GM12891 (cell line): ENCODE results near the gene NKAIN2.

Experiments used
- DNase-seq: peaks from one replicate; pipeline ENCODE4 v3.0.0; 2011; ENCODE audit warnings: low spot score; ENCODE audit not compliant: insufficient read length
- FAIRE-seq: peaks from 2 replicates; lab custom pipeline; 2011; peaks lifted over from hg19 to GRCh38; lab: Jason Lieb, UNC
- PAX5 ChIP-seq: IDR thresholded peaks from 2 replicates; pipeline ENCODE4 v1.6.1; 2011; ENCODE audit warnings: low read length, moderate library complexity, mild to moderate bottlenecking; ENCODE audit not compliant: insufficient read depth, severe bottlenecking
- POLR2A ChIP-seq: IDR thresholded peaks from 2 replicates; pipeline ENCODE4 v1.6.1; 2011; ENCODE audit warnings: low read depth, low read length, control low read depth
- POLR2AphosphoS5 ChIP-seq: IDR thresholded peaks from 2 replicates; pipeline ENCODE4 v1.6.1; 2011; ENCODE audit warnings: low read depth, low read length, control low read depth
- POU2F2 ChIP-seq: IDR thresholded peaks from 2 replicates; pipeline ENCODE4 v1.6.1; 2011; ENCODE audit warnings: low read depth, mild to moderate bottlenecking, control low read depth, low read length, moderate library complexity
- SPI1 ChIP-seq: IDR thresholded peaks from 2 replicates; pipeline ENCODE4 v1.6.1; 2011; ENCODE audit warnings: low read depth, low read length, control low read depth
- TAF1 ChIP-seq: IDR thresholded peaks from 2 replicates; pipeline ENCODE4 v1.6.1; 2011; ENCODE audit warnings: low read depth, low read length, control low read depth

NKAIN2 gene

GRCh38 chr6:124633655-124634054 is 830.0 kb downstream of the NKAIN2 start:
- no peak for DNase-seq
- no peak for TF ChIP-seq POLR2A
- no peak for TF ChIP-seq SPI1
- FAIRE-seq: no peak

DNA sequence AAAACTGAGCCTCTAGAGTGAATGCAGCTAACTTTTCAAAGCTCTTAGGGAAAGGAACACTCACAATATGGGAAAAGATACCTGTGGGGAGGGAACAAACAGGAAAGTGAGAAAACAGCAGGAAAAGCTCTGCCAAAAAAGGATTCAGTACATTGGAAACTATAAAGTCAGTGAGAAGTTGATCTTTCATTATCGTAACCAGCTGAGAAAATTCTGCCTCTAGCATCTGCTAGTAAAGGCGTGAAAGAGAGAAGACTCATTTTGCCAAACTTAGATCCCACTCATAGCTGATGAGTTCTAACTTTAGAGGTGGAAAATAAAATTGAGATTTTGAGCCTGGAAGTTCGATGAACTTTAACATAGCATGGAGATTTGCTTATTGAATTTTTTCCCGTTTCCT is 836.8 kb downstream of the NKAIN2 start:
- DNase-seq (no peak), FAIRE-seq (no peak)
- TF ChIP-seq TAF1 (no peak), POU2F2 (no peak), SPI1 (no peak), PAX5 (no peak), POLR2AphosphoS5 (no peak), POLR2A (no peak)

GRCh38 chr6:124655866-124656265 is 852.2 kb downstream of the NKAIN2 start:
- DNase-seq (no peak), FAIRE-seq (no peak)
- no peak for TF ChIP-seq POLR2A
- TF ChIP-seq POLR2AphosphoS5: no peak
- no peak for TF ChIP-seq SPI1
- no peak for TF ChIP-seq PAX5
- TF ChIP-seq TAF1: no peak
- TF ChIP-seq POU2F2: no peak

GRCh38 chr6:124658053-124658452 is 854.4 kb downstream of the NKAIN2 start:
- TF ChIP-seq PAX5 (no peak), POLR2AphosphoS5 (no peak), TAF1 (no peak), SPI1 (no peak), POLR2A (no peak)
- DNase-seq: no peak
- FAIRE-seq: no peak

- DNase-seq (no peak), FAIRE-seq (no peak)
- no peak for TF ChIP-seq TAF1
- no peak for TF ChIP-seq PAX5
- no peak for TF ChIP-seq POLR2A
- TF ChIP-seq POU2F2: no peak
- no peak for TF ChIP-seq POLR2AphosphoS5
- TF ChIP-seq SPI1: no peak
Observed at GRCh38 chr6:124659427-124659826, 855.8 kb downstream of the NKAIN2 start.

DNA sequence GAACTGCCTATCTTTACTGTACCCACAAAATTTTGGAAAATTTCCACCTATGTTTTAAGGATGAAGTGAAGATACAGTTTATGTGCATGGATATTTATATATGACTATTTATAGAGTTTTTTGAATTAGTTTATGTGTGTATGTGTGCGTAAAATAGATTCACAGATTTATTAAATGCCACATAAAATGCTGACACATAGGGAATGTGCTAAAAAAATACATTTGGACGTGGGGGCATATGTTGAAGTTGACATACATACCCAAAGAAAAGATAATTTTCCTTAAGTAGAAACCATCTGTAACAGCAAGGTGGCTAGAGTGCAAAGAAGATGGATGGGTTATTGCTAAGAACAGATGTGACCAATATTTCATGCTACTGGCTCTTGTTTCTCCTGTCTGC is 856.5 kb downstream of the NKAIN2 start:
- no peak for DNase-seq
- FAIRE-seq: no peak

GRCh38 chr6:124661097-124661661 is 857.5 kb downstream of the NKAIN2 start:
- TF ChIP-seq POU2F2 (no peak), SPI1 (no peak), TAF1 (no peak)
- no peak for FAIRE-seq
- no peak for DNase-seq

More for the DNA sequence above, 856.5 kb downstream of the NKAIN2 start:
- TF ChIP-seq PAX5 (no peak), POU2F2 (no peak), SPI1 (no peak), POLR2AphosphoS5 (no peak), POLR2A (no peak), TAF1 (no peak)

GRCh38 chr6:124668028-124668427 is 864.4 kb downstream of the NKAIN2 start:
- DNase-seq (no peak), FAIRE-seq (no peak)
- no peak for TF ChIP-seq POLR2AphosphoS5
- no peak for TF ChIP-seq TAF1
- TF ChIP-seq PAX5: no peak

DNA sequence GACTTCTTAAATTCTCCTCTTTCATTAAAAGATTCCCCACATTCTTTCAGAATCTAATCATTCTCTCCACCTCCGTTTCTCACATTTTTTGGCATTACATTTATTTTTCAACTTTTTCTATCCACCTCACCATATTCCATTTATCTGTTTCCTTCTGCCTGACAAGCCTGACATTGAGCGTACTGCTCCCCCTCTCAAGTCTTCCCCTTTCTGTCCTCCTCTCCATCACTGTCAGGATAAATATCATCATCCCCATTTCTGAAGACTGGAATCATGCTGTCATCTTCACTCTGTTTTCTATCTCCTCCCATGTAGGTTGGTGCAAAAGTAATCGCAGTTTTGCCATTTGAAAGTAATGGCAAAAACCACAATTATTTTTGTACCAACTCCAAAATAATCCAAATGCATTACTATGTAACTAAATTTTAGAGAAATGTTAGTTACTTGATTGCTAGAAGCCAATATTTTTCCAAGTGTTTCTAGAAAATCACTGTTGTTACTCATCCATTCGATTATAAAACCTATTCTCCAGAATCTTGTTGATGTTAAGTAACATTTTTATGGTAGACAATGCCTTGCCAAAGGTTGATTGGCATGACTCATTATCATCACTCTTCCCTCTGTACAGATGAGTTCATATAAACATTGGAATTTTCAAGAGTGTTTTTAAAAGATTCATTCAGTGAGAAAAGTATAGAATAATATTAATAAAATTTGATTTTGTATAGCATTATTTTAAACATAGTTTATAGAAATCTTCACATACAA is 866.2 kb downstream of the NKAIN2 start:
- TF ChIP-seq POLR2A (no peak), POU2F2 (no peak), PAX5 (no peak), TAF1 (no peak), POLR2AphosphoS5 (no peak), SPI1 (no peak)
- DNase-seq: no peak
- no peak for FAIRE-seq

- no peak for DNase-seq
- no peak for FAIRE-seq
- no peak for TF ChIP-seq TAF1
- TF ChIP-seq PAX5: no peak
- TF ChIP-seq SPI1: no peak
- TF ChIP-seq POLR2AphosphoS5: no peak
- no peak for TF ChIP-seq POU2F2
- no peak for TF ChIP-seq POLR2A
Observed at GRCh38 chr6:124670801-124671200, 867.1 kb downstream of the NKAIN2 start.

- DNase-seq (no peak), FAIRE-seq (no peak)
- TF ChIP-seq PAX5 (no peak), POU2F2 (no peak), POLR2AphosphoS5 (no peak), SPI1 (no peak), TAF1 (no peak), POLR2A (no peak)
Observed at GRCh38 chr6:124671324-124671723, 867.7 kb downstream of the NKAIN2 start.
